ENCODE measurements around the gene DENND2C.

Gene DENND2C
- total RNA-seq = 1.8 to 2.9 reads per million in 2 experiments

GRCh38 chr1:114669562-114670082, at the start of gene DENND2C:
TSS of gene DENND2C (minus strand) at chr1:114670049. CDS start at chr1:114625984, 44,065 bp downstream.
- DNase-seq (ENCODE audit: low read depth) = no peak

GRCh38 chr1:114719424-114719787, 49.6 kb upstream of the DENND2C start:
- DNase-seq (ENCODE audit: low read depth) = no peak

GRCh38 chr1:114718661-114719423, 49.0 kb upstream of the DENND2C start:
- DNase-seq (ENCODE audit: low read depth) = no peak

GRCh38 chr1:114716304-114717170, 46.7 kb upstream of the DENND2C start, which contains the start of gene NRAS:
TSS of gene NRAS (minus strand) at chr1:114716771. CDS start at chr1:114716160, 611 bp downstream.
- peak; percentile 94 for DNase-seq (ENCODE audit: low read depth)

GRCh38 chr1:114715952-114716303, 46.1 kb upstream of the DENND2C start:
- no peak for DNase-seq (ENCODE audit: low read depth)

- DNase-seq (ENCODE audit: low read depth) = no peak
Measured at GRCh38 chr1:114712977-114713376, 43.1 kb upstream of the DENND2C start.

- no peak for DNase-seq (ENCODE audit: low read depth)
Measured at GRCh38 chr1:114710360-114710759, 40.5 kb upstream of the DENND2C start.

GRCh38 chr1:114707604-114708003, 37.8 kb upstream of the DENND2C start:
- no peak for DNase-seq (ENCODE audit: low read depth)

GRCh38 chr1:114703242-114703641, 33.4 kb upstream of the DENND2C start:
- no peak for DNase-seq (ENCODE audit: low read depth)

GRCh38 chr1:114702737-114703136, 32.9 kb upstream of the DENND2C start:
- DNase-seq (ENCODE audit: low read depth) = no peak

GRCh38 chr1:114701931-114702330, 32.1 kb upstream of the DENND2C start:
- DNase-seq (ENCODE audit: low read depth) = no peak

- no peak for DNase-seq (ENCODE audit: low read depth)
Measured at GRCh38 chr1:114700036-114700600, 30.3 kb upstream of the DENND2C start.

- no peak for DNase-seq (ENCODE audit: low read depth)
Measured at GRCh38 chr1:114696810-114697209, 27.0 kb upstream of the DENND2C start.

GRCh38 chr1:114695430-114696058, 25.7 kb upstream of the DENND2C start, which contains the start of gene AMPD1:
TSS of gene AMPD1 (minus strand) at chr1:114695546. CDS start at chr1:114695471, 75 bp downstream.
- DNase-seq (ENCODE audit: low read depth) = no peak

GRCh38 chr1:114694540-114695310, 24.9 kb upstream of the DENND2C start:
- DNase-seq (ENCODE audit: low read depth) = no peak

GRCh38 chr1:114692947-114693346, 23.1 kb upstream of the DENND2C start:
- no peak for DNase-seq (ENCODE audit: low read depth)

- no peak for DNase-seq (ENCODE audit: low read depth)
Measured at GRCh38 chr1:114691061-114691460, 21.2 kb upstream of the DENND2C start.

- no peak for DNase-seq (ENCODE audit: low read depth)
Measured at GRCh38 chr1:114690148-114690547, 20.3 kb upstream of the DENND2C start.

GRCh38 chr1:114688526-114688925, 18.7 kb upstream of the DENND2C start:
- no peak for DNase-seq (ENCODE audit: low read depth)

- DNase-seq (ENCODE audit: low read depth) = no peak
Measured at GRCh38 chr1:114685851-114686250, 16.0 kb upstream of the DENND2C start.

- no peak for DNase-seq (ENCODE audit: low read depth)
Measured at GRCh38 chr1:114677691-114678090, 7.8 kb upstream of the DENND2C start.
